HFFc6 (cell line): ENCODE data around the gene MUL1. TPM values are rescaled to one million over a fixed set of nuclear protein-coding genes. Genes with fewer than 3 reads are reported as not detected.

ENCODE experiments used
- DNase-seq: peaks from one replicate; pipeline ENCODE4 v3.0.0-alpha.2; 2018
- H3K27ac Mint-ChIP-seq: 2 replicates; pipeline ENCODE4 v1.8.0; 2020; ENCODE audit warnings: mild to moderate bottlenecking, mixed read lengths
- H3K27me3 Mint-ChIP-seq: 2 replicates; pipeline ENCODE4 v1.8.0; 2021; ENCODE audit warnings: mild to moderate bottlenecking, moderate library complexity, mixed read lengths; ENCODE audit not compliant: insufficient read depth
- H3K36me3 Mint-ChIP-seq: 2 replicates; pipeline ENCODE4 v1.8.0; 2021; ENCODE audit warnings: low read depth, mixed read lengths
- H3K4me1 Mint-ChIP-seq: 2 replicates; pipeline ENCODE4 v1.8.0; 2020; ENCODE audit warnings: low read depth, mixed read lengths
- H3K4me3 Mint-ChIP-seq: 2 replicates; pipeline ENCODE4 v1.8.0; 2020; ENCODE audit warnings: mild to moderate bottlenecking, moderate library complexity, mixed read lengths
- H3K9me3 Mint-ChIP-seq: 2 replicates; pipeline ENCODE4 v1.8.0; 2020; ENCODE audit warnings: mild to moderate bottlenecking, mixed read lengths
- CTCF ChIP-seq: fragments of 200-600 bp; sonication (generic); IDR thresholded peaks from 2 replicates; pipeline ENCODE4 v1.5.0; 2021; ENCODE audit warnings: antibody characterized with exemption, mild to moderate bottlenecking
- total RNA-seq, 6 experiments: library from RNA; stranded (reverse); fragmentation: NEBNext Ultra II Directional; extraction: Animal tissue kit (Norgen Biotek cat#: 25700); gene quantifications; 2 replicates in 1 of 6; 3 replicates in 5 of 6; pipeline ENCODE4 v1.2.3, GENCODE V29; 2021

MUL1 gene
- total RNA-seq, 6 experiments from 2014 or later, result 26.9 to 36.4 (median 27.8) TPM

- Mint-ChIP-seq H3K27me3 (peaks cover 13% of the 10 kb centered on the region), H3K4me3 (peak overlapping the region; percentile 95), H3K9me3 (no peaks in the 10 kb centered on the region), H3K36me3 (peaks cover 5% of the 10 kb centered on the region; the same call in 1 of the 2 replicates), H3K4me1 (peaks cover 17% of the 10 kb centered on the region), H3K27ac (peak overlapping the region; percentile 76)
- no peak for TF ChIP-seq CTCF
- no peak for DNase-seq
Measured at GRCh38 chr1:20508411-20508771, 440 bp upstream of the MUL1 start.

- DNase-seq, result no peak
- Mint-ChIP-seq H3K27ac (peak overlapping the region; percentile 76), H3K27me3 (peaks cover 5% of the 10 kb centered on the region), H3K36me3 (peaks cover 5% of the 10 kb centered on the region; the same call in 1 of the 2 replicates), H3K4me3 (peak overlapping the region; percentile 95), H3K4me1 (peaks cover 17% of the 10 kb centered on the region), H3K9me3 (no peaks in the 10 kb centered on the region)
- TF ChIP-seq CTCF, result no peak; the same call in 1 of the 2 replicates
Measured at GRCh38 chr1:20507248-20507563, 745 bp downstream of the MUL1 start.

- H3K4me3 Mint-ChIP-seq, result peak overlapping the region; percentile 20; the same call in 1 of the 2 replicates
- no peak overlapping the region for H3K27ac Mint-ChIP-seq
- peaks cover 13% of the 10 kb centered on the region for H3K36me3 Mint-ChIP-seq
- no peak for DNase-seq
- peaks cover 2% of the 10 kb centered on the region; the same call in 1 of the 2 replicates for H3K27me3 Mint-ChIP-seq
- H3K4me1 Mint-ChIP-seq, result peaks cover 17% of the 10 kb centered on the region
- no peaks in the 10 kb centered on the region for H3K9me3 Mint-ChIP-seq
- TF ChIP-seq CTCF, result no peak
Measured at GRCh38 chr1:20505488-20505887, 2.5 kb downstream of the MUL1 start.

- H3K27me3 Mint-ChIP-seq, result no peaks in the 10 kb centered on the region
- no peak for DNase-seq
- H3K4me3 Mint-ChIP-seq, result no peak overlapping the region
- 0 out of 2 replicates have a peak, but pooled peaks cover 10% of the 10 kb centered on the region for H3K4me1 Mint-ChIP-seq
- H3K36me3 Mint-ChIP-seq, result peaks cover 20% of the 10 kb centered on the region; the same call in 1 of the 2 replicates
- no peak overlapping the region for H3K27ac Mint-ChIP-seq
- TF ChIP-seq CTCF, result no peak
- H3K9me3 Mint-ChIP-seq, result no peaks in the 10 kb centered on the region
Measured at GRCh38 chr1:20500716-20501115, 7.2 kb downstream of the MUL1 start.

- no peak for DNase-seq
- peaks cover 20% of the 10 kb centered on the region; the same call in 1 of the 2 replicates for H3K36me3 Mint-ChIP-seq
- H3K9me3 Mint-ChIP-seq, result no peaks in the 10 kb centered on the region
- H3K27me3 Mint-ChIP-seq, result no peaks in the 10 kb centered on the region
- no peak overlapping the region for H3K4me3 Mint-ChIP-seq
- no peak overlapping the region for H3K27ac Mint-ChIP-seq
- TF ChIP-seq CTCF, result no peak
- H3K4me1 Mint-ChIP-seq, result 0 out of 2 replicates have a peak, but pooled peaks cover 3% of the 10 kb centered on the region
Measured at GRCh38 chr1:20499718-20500117, 8.2 kb downstream of the MUL1 start.

GRCh38 chr1:20499105-20499504 is 8.8 kb downstream of the MUL1 start:
- DNase-seq, result no peak
- H3K9me3 Mint-ChIP-seq, result no peaks in the 10 kb centered on the region

More at GRCh38 chr1:20499105-20499504, 8.8 kb downstream of the MUL1 start:
- TF ChIP-seq CTCF, result no peak
- H3K4me1 Mint-ChIP-seq, result no peaks in the 10 kb centered on the region
- H3K27ac Mint-ChIP-seq, result no peak overlapping the region
- H3K27me3 Mint-ChIP-seq, result no peaks in the 10 kb centered on the region
- peaks cover 20% of the 10 kb centered on the region; the same call in 1 of the 2 replicates for H3K36me3 Mint-ChIP-seq
- H3K4me3 Mint-ChIP-seq, result no peak overlapping the region
